ENCODE data around the gene MTSS2. TPM values are rescaled to one million over a fixed set of nuclear protein-coding genes. Genes with fewer than 3 reads are reported as not detected.

Gene MTSS2
- total RNA-seq, 1 donor = 24.0 TPM

DNA sequence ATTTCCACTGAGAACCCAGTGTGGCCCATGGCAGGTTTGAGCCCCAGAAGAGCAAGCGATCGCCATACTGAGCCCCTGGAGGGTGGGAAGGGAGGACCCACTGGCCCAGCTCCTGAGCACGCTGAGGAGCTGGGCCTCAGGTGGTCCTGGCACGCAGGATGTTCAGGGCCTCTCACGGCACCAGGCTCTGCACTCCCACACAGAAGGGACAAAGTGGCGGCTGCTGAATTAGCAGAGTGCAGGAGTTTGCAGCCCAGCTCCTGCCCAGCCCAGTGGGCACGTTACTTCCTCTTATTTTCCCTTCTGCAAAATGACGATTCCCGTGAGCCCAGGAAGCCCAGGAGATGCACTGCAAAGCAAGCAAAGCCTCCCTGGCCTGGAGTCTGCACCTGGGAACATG lies 42.3 kb upstream of the MTSS2 start:
- H3K4me3 ChIP-seq (ENCODE audit: low read depth, low read length) = no peak overlapping the region
- no peak for TF ChIP-seq CTCF (IDR thresholded peaks at IDR 0.05; ENCODE audit: insufficient read depth, low read length)
- no peak for DNase-seq (ENCODE audit: low read depth)

DNA sequence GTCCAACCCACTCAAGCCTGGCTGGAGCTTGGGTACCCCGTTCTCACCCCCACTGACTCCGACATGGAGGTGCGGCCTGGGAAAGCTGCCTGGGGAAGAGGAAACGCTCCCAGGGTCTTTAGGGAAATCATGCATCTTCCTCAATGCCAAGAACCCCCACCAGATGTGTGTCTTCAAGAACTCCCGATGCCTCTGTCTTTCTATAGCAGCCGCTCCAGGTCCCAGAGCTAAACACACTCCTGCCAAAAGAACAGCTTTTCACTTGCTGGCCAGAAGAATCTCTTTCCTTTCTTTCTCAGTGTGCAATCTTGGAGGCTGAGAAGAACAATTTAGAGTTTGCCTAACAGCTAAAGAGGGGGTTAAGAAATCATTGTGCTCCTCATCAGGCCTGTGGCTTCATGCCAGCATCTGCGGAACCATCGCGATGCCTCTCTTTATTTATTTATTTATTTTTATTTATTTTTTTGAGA lies 41.1 kb upstream of the MTSS2 start:
- TF ChIP-seq CTCF (IDR thresholded peaks at IDR 0.05; ENCODE audit: insufficient read depth, low read length) = no peak
- no peak overlapping the region for H3K4me3 ChIP-seq (ENCODE audit: low read depth, low read length)
- peak; percentile 24 for DNase-seq (ENCODE audit: low read depth)

GRCh38 chr16:70725912-70726828 lies 40.3 kb upstream of the MTSS2 start:
- no peak for TF ChIP-seq CTCF (IDR thresholded peaks at IDR 0.05; ENCODE audit: insufficient read depth, low read length)
- H3K4me3 ChIP-seq (ENCODE audit: low read depth, low read length) = no peak overlapping the region
- peak; percentile 24 for DNase-seq (ENCODE audit: low read depth)

GRCh38 chr16:70725024-70725911 lies 39.4 kb upstream of the MTSS2 start:
- no peak for TF ChIP-seq CTCF (IDR thresholded peaks at IDR 0.05; ENCODE audit: insufficient read depth, low read length)
- H3K4me3 ChIP-seq (ENCODE audit: low read depth, low read length) = no peak overlapping the region
- DNase-seq (ENCODE audit: low read depth) = no peak

GRCh38 chr16:70724146-70725023 lies 38.5 kb upstream of the MTSS2 start:
- H3K4me3 ChIP-seq (ENCODE audit: low read depth, low read length) = no peak overlapping the region
- no peak for TF ChIP-seq CTCF (IDR thresholded peaks at IDR 0.05; ENCODE audit: insufficient read depth, low read length)
- DNase-seq (ENCODE audit: low read depth) = no peak

DNA sequence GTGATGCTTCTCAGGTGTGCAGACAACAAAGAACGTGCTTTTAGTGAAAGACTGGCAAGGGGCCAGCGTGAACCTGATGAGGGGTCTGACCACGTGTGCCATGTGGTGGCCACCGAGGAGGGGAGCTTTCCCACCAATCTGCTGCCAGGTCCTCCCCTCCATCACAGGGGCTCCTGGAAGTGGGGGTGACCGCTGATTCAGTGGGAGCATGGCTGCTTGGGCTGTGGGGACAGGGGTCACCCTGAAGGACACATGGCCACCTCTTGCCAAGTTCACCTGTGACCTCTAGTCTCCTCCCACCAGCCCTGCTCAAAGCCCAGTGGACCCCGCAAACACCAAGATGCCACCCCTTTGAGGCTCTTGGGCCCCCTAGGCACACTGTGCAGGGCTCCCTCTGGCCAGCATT lies 37.9 kb upstream of the MTSS2 start:
- no peak for TF ChIP-seq CTCF (IDR thresholded peaks at IDR 0.05; ENCODE audit: insufficient read depth, low read length)
- DNase-seq (ENCODE audit: low read depth) = no peak
- H3K4me3 ChIP-seq (ENCODE audit: low read depth, low read length) = no peak overlapping the region
